NCI-H2171 treated with DMSO at 0.1 percent for 48 hours (cell line): ENCODE measurements around the gene OR6K2.

Experiments
- DNase-seq: peaks from one replicate; lab custom pipeline; 2025; lab: John Stamatoyannopoulos, UW

The OR6K2 gene

GRCh38 chr1:158685085-158685484, 15.4 kb downstream of the OR6K2 start:
- no peak for DNase-seq

- DNase-seq, result no peak
Observed at GRCh38 chr1:158681606-158682005, 18.8 kb downstream of the OR6K2 start.

- no peak for DNase-seq
Observed at GRCh38 chr1:158679289-158679688, 21.2 kb downstream of the OR6K2 start.

- DNase-seq, result no peak
Observed at GRCh38 chr1:158675563-158676323, 24.7 kb downstream of the OR6K2 start.

GRCh38 chr1:158674302-158674701, 26.1 kb downstream of the OR6K2 start:
- DNase-seq, result no peak

- DNase-seq, result no peak
Observed at GRCh38 chr1:158666037-158666436, 34.4 kb downstream of the OR6K2 start.

- DNase-seq, result no peak
Observed at GRCh38 chr1:158654571-158654970, 45.9 kb downstream of the OR6K2 start.

GRCh38 chr1:158654086-158654485, 46.4 kb downstream of the OR6K2 start:
- DNase-seq, result no peak

- DNase-seq, result no peak
Observed at GRCh38 chr1:158652721-158653334, 47.6 kb downstream of the OR6K2 start.
